Measurements from ENCODE around the gene RYK. TPM values are rescaled to one million over a fixed set of nuclear protein-coding genes. Genes with fewer than 3 reads are reported as not detected.
"Not testable (repeated sequence)": the region's sequence is repeated elsewhere in the genome, so short reads cannot be mapped to it uniquely, and the experiment has no call there.

Gene RYK
- total RNA-seq, 2 experiments from 2014 or later, result 6.0 to 6.1 TPM

DNA sequence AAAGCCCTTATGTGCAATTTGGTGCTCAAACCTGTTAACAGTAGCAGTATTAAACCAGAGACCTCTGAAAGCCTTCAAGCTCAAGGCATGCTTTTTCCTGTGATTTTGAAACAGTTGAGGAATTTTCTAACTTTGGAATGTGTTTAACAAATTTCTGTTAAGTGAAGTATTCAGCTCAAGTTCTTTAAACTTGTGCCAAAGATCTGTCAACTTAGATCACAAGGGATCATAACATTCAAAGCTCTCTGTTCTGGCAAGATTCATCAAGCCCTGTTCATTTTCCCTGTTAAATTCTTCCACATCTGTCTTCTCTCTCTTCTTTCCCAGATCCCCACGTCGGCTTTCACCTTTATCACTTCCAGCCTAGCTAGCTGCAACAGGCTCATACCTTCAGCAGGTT is 28.8 kb upstream of the RYK start:
- Mint-ChIP-seq H3K4me3 (no peak overlapping the region), H3K4me1 (no peaks in the 10 kb centered on the region), H3K36me3 (ENCODE audit: low read depth) (no peaks in the 10 kb centered on the region), H3K27ac (no peak overlapping the region), H3K27me3 (peaks cover 61% of the 10 kb centered on the region), H3K9me3 (no peaks in the 10 kb centered on the region)
- CTCF ChIA-PET, result no interaction called here
- POLR2A ChIA-PET, result no interaction called here
- DNase-seq, result no peak

DNA sequence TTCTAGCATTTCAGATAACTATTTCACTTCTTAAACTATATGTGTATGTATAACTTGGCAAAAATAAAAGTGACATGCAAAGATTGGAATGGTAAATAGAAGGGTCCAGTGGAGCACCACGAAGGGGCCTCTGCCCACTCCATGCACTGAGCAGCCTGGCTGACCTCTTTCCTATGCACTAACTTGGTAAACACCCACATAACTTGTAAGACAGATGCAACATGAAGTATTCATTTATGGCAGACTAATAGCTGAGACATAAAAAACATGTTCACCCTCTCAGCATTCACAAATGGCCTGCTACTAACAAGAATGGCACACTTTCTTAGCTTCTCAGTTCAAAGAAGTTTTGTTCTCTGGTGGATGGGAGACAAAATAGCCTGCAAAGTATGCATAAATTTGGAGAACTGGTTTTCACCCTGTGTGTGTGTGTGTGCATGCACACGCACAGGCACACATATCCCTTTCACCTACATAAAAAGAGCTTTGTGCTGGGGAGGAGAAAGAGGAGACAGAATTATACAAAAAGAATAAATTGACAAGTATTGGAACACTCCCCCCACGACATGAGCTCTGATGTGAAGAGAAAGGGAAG is 26.5 kb upstream of the RYK start:
- peaks cover 73% of the 10 kb centered on the region for H3K27me3 Mint-ChIP-seq
- H3K9me3 Mint-ChIP-seq, result no peaks in the 10 kb centered on the region
- no peaks in the 10 kb centered on the region for H3K4me1 Mint-ChIP-seq
- no peak for DNase-seq
- H3K36me3 Mint-ChIP-seq (ENCODE audit: low read depth), result no peaks in the 10 kb centered on the region
- H3K4me3 Mint-ChIP-seq, result no peak overlapping the region
- POLR2A ChIA-PET, result no interaction called here
- CTCF ChIA-PET, result interaction anchor here (0.7 kb wide), 1 partner anchor 64 kb away, joined by 3 read pairs; no protein-coding TSS in a partner anchor
- no peak overlapping the region for H3K27ac Mint-ChIP-seq

DNA sequence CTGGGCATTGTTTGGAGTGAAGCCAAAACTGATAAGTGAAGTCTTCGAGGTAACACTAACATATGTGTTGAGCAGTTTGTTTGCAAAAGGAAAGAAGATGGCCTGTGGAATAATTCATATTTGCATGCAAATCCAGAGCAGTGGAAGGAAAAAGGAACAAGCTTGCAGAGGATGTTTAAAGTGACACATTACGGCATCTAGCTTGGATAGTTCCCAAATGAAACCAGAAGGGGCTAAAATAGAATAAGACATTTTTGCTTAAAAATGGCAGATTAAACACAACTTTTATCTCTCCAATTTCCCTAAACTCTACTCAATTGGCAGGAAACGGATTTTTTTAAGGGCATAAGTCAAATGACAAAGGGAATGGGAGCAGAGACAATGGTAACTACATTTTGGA is 25.4 kb upstream of the RYK start:
- ChIA-PET CTCF (no interaction called here), POLR2A (no interaction called here)
- H3K36me3 Mint-ChIP-seq (ENCODE audit: low read depth), result no peaks in the 10 kb centered on the region
- H3K4me1 Mint-ChIP-seq, result no peaks in the 10 kb centered on the region
- no peak overlapping the region for H3K27ac Mint-ChIP-seq
- DNase-seq, result no peak
- no peak overlapping the region for H3K4me3 Mint-ChIP-seq
- no peaks in the 10 kb centered on the region for H3K9me3 Mint-ChIP-seq
- H3K27me3 Mint-ChIP-seq, result peaks cover 74% of the 10 kb centered on the region

DNA sequence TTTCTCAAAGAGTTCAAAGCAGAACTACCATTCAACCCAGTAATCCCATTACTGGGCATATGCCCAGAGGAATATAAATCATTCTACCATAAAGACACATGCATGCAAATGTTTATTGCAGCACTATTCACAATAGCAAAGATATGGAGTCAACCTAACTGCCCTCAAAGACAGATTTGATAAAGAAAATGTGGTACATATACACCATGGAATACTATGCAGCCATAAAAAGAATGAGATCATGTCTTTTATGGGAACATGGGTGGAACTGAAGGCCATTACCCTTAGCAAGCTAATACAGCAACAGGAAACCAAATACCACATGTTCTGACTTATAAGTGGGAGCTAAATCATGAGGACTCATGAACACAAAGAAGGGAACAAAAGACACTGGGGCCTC is 24.5 kb upstream of the RYK start:
- H3K4me3 Mint-ChIP-seq; DNase-seq; H3K9me3 Mint-ChIP-seq; H3K27ac Mint-ChIP-seq; H3K36me3 Mint-ChIP-seq (ENCODE audit: low read depth); CTCF ChIA-PET; H3K4me1 Mint-ChIP-seq; POLR2A ChIA-PET: not testable (repeated sequence)
- H3K27me3 Mint-ChIP-seq, result peaks cover 70% of the 10 kb centered on the region

DNA sequence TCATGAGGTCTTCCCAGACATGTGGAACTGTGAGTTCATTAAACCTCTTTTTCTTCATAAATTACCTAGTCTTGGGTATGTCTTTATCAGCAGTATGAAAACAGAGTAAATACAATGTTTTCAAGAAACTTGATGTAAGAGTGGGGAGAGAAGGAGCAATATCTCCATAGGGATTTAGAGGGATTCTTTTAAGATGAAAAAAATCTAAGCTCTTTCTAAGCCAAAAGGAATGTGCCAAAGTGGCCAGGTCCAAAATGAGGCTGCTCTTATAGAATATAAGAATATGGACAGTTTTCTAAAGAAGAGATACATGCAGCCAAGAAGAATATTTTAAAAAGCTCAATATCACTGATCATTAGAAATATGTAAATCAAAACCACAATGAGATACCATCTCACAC is 23.9 kb upstream of the RYK start:
- Mint-ChIP-seq H3K9me3 (no peaks in the 10 kb centered on the region), H3K27ac (no peak overlapping the region), H3K4me3 (no peak overlapping the region), H3K4me1 (no peaks in the 10 kb centered on the region), H3K27me3 (peaks cover 68% of the 10 kb centered on the region), H3K36me3 (ENCODE audit: low read depth) (no peaks in the 10 kb centered on the region)
- no peak for DNase-seq
- POLR2A ChIA-PET, result no interaction called here
- CTCF ChIA-PET, result no interaction called here

DNA sequence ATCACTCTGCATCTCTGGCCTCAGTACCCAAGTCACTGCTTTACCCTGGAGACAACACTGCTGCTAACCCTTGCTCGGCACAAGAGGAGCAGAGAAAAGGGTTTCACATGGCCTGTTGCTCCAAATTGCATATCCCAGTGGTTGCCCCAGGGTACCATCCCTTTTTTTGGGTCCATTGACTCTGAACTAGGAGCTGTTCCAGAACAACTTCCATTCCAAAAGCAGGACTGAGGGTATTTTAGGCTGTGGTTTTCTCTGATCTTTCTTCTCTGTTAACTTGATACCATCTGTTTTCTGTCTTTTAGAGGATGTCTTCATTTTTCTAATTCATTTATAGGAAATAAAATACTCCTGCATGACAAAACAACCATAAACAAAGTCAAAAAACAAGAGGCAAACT is 17.3 kb upstream of the RYK start:
- Mint-ChIP-seq H3K9me3 (no peaks in the 10 kb centered on the region), H3K4me1 (no peaks in the 10 kb centered on the region), H3K27me3 (peaks cover 59% of the 10 kb centered on the region), H3K36me3 (ENCODE audit: low read depth) (no peaks in the 10 kb centered on the region), H3K4me3 (no peak overlapping the region), H3K27ac (no peak overlapping the region)
- CTCF ChIA-PET, result no interaction called here
- POLR2A ChIA-PET, result no interaction called here
- DNase-seq, result no peak

DNA sequence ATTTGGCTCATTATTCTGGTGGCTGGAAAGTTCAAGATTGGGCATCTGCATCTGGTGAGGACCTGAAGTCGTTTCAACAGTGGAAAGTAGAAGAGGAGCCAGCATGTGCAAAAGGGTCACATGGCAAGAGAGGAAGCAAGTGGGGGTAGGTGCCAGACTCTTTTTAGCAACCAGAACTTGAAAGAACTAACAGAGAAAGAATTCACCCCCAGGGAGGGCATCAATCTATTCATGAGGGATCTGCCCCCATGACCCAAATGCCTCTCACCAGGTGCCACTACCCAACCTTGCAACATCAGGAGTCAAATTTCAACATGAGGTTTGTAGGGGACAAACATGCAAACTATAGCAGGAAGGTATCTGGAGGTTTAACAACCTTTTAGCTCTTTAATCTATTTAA is 10.3 kb upstream of the RYK start:
- POLR2A ChIA-PET, result no interaction called here
- no peak overlapping the region for H3K27ac Mint-ChIP-seq

DNA sequence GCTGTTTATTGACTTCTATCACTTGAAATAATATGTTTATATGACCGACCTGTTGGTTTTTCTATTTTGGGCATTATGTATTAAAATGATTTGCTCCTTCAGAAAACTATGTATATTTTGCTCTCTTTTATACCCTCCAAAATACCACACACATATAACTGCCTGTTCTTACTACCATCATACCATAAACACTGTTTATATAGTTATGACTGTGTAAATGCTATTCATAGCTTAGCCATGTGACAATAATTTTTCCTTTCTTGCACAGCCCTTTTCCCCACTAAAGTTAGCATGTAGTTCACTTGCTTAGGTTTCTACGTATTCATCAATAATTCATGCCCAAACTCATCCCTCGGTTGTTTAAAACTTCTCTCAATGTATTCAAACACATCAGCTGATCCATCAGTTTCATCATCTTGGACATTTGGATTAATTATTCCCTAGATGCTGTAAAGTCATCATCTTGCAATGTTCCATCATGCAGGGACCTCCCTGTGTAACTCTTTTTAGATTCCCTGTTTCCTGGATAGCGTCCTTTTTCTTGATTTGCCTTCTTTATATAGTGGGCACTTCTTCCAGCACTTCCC is 8.2 kb upstream of the RYK start:
- no peaks in the 10 kb centered on the region for H3K36me3 Mint-ChIP-seq (ENCODE audit: low read depth)
- CTCF ChIA-PET, result no interaction called here
- peaks cover 59% of the 10 kb centered on the region for H3K27me3 Mint-ChIP-seq
- DNase-seq, result no peak
- no peak overlapping the region for H3K4me3 Mint-ChIP-seq
- no peak overlapping the region for H3K27ac Mint-ChIP-seq
- no peaks in the 10 kb centered on the region for H3K9me3 Mint-ChIP-seq
- H3K4me1 Mint-ChIP-seq, result peaks cover 9% of the 10 kb centered on the region
- POLR2A ChIA-PET, result no interaction called here

More for the DNA sequence above, 10.3 kb upstream of the RYK start:
- DNase-seq, result no peak
- CTCF ChIA-PET, result no interaction called here
- no peak overlapping the region for H3K4me3 Mint-ChIP-seq
- peaks cover 56% of the 10 kb centered on the region for H3K27me3 Mint-ChIP-seq
- no peaks in the 10 kb centered on the region for H3K36me3 Mint-ChIP-seq (ENCODE audit: low read depth)
- H3K9me3 Mint-ChIP-seq, result no peaks in the 10 kb centered on the region
- H3K4me1 Mint-ChIP-seq, result peaks cover 3% of the 10 kb centered on the region

DNA sequence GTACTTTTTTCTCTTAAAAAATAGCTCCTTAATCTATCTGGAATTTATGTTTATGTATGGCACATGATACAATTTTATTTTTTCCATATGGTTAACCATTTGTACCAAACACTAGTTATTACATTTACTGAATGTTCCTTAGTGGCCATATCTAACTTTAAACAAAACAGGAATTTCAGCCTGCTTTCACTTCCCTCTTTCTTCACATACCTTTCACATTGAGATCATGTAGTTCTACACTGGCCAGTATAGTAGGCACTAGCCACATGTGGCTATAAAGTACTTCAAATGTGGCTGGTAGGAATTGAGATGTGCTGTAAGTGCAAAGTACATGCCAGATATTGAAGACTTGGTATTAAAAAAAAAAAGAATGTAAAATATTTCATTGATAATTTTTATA is 4.7 kb upstream of the RYK start:
- Mint-ChIP-seq H3K27ac (no peak overlapping the region), H3K4me1 (peaks cover 19% of the 10 kb centered on the region), H3K36me3 (ENCODE audit: low read depth) (no peaks in the 10 kb centered on the region), H3K9me3 (no peaks in the 10 kb centered on the region), H3K4me3 (no peak overlapping the region), H3K27me3 (peaks cover 48% of the 10 kb centered on the region)
- DNase-seq, result no peak
- ChIA-PET CTCF (no interaction called here), POLR2A (no interaction called here)

DNA sequence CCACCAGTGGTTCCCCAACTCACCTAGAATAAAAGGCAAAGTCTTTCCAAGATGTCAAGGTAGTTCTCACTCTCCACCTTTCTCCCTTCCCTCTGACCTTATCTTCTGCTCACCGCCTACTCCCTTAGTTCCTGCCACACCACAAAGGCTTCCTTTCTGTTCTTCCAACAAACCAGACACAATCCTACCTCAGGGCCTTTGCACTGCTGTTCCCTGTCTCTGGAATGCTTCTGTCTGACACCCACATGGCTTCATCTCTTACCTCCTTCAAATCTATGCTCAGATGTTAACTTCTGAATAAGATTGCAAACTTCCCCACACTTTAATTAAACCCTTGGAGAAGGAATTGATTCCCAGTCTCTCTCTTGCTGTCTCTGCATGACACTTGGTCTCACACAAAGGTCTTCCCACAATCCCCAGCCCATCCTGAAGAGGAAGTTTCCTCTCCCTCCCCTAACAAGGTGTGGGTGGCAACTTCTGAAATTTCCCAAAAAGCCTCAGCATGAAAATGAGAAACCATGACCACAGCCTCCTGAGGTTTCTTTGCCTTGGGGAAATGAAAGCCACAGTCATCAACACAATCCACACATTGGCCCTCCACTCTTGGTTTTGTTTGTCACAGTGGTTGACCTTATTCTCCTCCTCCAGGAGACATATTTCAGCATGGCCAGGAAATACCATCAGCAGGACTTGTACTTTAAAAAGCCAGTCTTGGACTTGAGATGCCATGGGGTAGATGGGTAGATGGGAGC is 3.0 kb upstream of the RYK start:
- Mint-ChIP-seq H3K9me3 (no peaks in the 10 kb centered on the region), H3K36me3 (ENCODE audit: low read depth) (peaks cover 3% of the 10 kb centered on the region), H3K27ac (no peak overlapping the region), H3K27me3 (peaks cover 51% of the 10 kb centered on the region), H3K4me1 (peaks cover 30% of the 10 kb centered on the region), H3K4me3 (no peak overlapping the region)
- DNase-seq, result no peak
- POLR2A ChIA-PET, result no interaction called here
- CTCF ChIA-PET, result interaction anchor here (0.6 kb wide), 1 partner anchor 189 kb away, joined by 4 read pairs; no protein-coding TSS in a partner anchor

DNA sequence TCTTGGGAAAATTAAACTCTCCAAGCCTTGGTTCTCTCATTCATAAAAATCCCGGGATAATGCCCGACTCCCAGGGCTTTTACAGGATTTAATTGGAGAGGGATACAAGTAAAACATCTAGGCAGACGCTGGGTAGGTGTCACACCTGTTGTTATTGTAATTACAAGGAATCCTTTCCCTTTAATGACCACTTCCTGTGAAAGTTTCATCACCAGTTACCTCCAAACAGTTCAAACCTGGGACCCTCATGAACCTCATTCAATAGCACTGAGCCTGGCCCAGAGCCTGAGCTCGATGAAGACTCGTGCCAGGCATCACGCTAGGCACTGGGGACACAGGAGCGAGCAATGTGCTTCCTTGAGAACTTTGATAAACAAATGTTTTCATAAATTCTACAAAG is 2.1 kb upstream of the RYK start:
- CTCF ChIA-PET, result no interaction called here
- no peak for DNase-seq
- Mint-ChIP-seq H3K9me3 (no peaks in the 10 kb centered on the region), H3K4me3 (no peak overlapping the region), H3K36me3 (ENCODE audit: low read depth) (peaks cover 3% of the 10 kb centered on the region), H3K27me3 (peaks cover 51% of the 10 kb centered on the region), H3K27ac (no peak overlapping the region), H3K4me1 (peaks cover 30% of the 10 kb centered on the region)
- POLR2A ChIA-PET, result interaction anchor here (0.9 kb wide), 1 partner anchor 233 kb away, joined by 3 read pairs; the partner anchor contains the start of genes ANAPC13 and CEP63

DNA sequence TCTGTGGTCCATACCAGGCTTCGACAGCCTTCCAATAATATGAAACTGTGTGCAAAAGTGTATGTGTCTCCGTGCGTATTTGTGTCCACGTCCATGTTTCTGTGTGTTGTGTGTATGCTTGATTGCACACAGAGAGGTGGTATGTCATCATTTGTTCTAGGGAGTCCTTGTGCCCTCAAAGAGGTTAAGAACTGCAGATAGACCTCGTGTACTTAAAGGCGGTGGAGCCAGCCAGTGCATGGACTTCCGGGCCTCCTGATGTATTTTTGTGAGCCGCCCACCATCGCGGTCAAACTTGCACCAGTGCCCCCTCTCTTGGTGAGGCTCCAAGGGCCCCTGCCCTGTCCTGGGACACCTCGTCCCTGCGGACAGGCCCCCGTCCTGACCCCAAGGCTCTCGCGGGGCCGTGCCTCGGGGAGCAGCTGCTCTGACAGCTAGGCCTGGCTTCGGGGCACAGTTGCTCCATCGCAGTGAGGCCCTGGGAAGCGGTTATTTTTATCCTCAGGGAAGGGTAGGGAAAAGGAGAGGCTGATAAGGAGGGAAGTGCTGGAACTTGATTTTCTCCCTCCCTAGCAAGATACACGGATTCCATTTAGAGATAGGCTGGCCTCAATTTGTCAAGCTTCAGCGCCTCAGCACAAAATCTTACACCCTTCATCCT is 1.2 kb upstream of the RYK start:
- Mint-ChIP-seq H3K27ac (no peak overlapping the region), H3K36me3 (ENCODE audit: low read depth) (peaks cover 3% of the 10 kb centered on the region), H3K27me3 (peaks cover 51% of the 10 kb centered on the region), H3K4me1 (peaks cover 30% of the 10 kb centered on the region), H3K4me3 (peak overlapping the region; percentile 62), H3K9me3 (no peaks in the 10 kb centered on the region)
- ChIA-PET POLR2A (interaction anchor here (0.9 kb wide), 1 partner anchor 234 kb away, joined by 3 read pairs; the partner anchor contains the start of genes ANAPC13 and CEP63), CTCF (no interaction called here)
- DNase-seq, result no peak

DNA sequence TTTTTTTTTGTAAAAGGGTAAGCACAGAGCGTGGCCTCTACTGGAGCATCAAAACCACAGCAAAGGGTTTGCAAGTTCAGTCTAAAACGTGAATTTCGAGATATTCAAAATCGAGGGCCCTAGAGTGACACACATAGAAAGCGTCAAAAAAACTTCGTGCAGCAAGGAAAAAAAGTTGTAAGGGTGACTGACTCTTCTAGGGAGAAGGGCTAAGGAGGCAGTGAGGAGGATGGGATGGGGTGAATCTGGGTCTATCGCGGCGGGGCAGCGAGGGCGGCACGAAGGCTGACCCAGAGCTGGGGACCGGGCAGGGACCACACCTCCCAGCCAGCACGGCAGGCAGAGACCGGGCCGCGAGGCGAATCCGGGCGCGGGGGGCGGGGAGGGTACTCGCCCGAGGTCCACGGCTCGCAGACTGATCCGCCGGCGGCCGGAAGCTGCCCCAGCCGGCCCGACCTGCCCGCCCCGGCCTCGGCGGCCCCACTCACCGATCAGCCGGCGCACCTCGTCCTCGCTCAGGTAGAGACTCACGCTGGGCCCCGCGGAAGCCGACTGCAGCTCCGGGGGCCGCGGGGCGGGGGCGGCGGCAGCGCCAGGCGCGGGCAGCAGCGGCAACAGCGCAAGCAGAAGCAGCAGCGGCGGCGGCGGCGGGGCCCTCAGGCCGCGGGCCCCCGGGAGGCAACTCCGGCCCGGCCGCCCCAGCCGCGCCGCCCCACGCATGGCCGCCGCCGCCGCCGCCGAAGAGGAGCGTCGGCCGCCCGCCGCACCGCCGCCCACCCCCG is 533 bp downstream of the RYK start:
- H3K4me3 Mint-ChIP-seq, result peak overlapping the region; percentile 85
- peak overlapping the region; percentile 56 for H3K27ac Mint-ChIP-seq
- peaks cover 37% of the 10 kb centered on the region for H3K27me3 Mint-ChIP-seq
- peak; percentile 35 for DNase-seq
- ChIA-PET CTCF (no interaction called here), POLR2A (interaction anchor here (0.6 to 2.5 kb wide), 5 partner anchors 18 to 237 kb away, joined by 3 to 11 read pairs (median 3); partner anchors contain the start of genes ANAPC13 and CEP63)
- H3K4me1 Mint-ChIP-seq, result peaks cover 28% of the 10 kb centered on the region
- H3K36me3 Mint-ChIP-seq (ENCODE audit: low read depth), result peaks cover 3% of the 10 kb centered on the region
- H3K9me3 Mint-ChIP-seq, result no peaks in the 10 kb centered on the region
